Eye (tissue), 1 donor: ENCODE measurements around the gene MBP.

ENCODE experiments used
- DNase-seq: peaks from one replicate; pipeline ENCODE4 v3.0.0-alpha.2; 2015

MBP gene

DNA sequence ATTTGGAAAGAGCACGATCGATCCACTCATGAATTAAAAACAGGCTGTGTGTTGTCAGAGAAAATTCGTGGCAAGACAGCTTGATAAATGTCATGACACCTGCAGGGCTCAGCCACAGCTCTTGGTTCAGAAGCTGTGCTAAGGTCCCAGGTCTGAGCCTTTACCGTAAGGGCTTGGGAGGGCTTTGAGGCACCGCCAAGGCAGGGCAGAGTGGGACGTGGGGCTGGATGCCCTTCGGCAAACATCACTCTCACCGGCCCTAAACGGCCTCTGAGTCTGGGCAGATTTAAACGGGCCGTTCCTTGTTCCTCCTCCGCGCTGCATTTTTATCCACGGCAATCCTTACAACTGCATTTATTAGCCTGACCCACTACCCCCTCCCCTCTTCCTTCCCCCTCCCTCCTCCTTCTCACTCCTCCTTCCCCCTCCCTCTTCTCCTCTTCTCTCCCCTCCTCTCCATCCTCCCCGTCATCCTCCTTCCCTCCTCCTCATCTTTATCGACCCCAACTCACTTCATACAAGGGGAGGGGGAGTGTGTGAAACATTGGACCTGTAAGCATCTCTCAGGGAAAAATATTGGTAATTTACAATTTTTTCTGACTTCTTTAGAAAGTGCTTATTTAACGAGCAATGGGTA is 33.9 kb downstream of the MBP start:
- peak; percentile 48 for DNase-seq

DNA sequence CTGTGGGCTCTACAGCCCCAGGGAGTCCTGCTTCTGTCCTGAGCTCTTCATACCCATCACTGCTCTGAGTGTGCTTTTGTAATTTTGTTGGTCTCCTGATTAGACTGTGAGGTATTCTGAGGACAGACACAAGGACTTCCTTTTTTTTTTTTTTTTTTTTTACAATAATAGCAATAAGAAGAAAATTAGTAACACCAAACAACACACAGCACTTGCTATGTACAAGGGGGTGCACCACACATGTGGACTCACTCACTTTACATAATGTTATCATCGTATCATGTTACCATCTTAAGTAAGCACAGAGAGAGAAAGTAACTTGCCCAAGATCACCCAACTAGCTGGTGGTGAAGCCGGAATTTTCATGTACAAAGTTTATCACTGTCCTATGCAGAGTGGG is 34.6 kb downstream of the MBP start:
- no peak for DNase-seq

DNA sequence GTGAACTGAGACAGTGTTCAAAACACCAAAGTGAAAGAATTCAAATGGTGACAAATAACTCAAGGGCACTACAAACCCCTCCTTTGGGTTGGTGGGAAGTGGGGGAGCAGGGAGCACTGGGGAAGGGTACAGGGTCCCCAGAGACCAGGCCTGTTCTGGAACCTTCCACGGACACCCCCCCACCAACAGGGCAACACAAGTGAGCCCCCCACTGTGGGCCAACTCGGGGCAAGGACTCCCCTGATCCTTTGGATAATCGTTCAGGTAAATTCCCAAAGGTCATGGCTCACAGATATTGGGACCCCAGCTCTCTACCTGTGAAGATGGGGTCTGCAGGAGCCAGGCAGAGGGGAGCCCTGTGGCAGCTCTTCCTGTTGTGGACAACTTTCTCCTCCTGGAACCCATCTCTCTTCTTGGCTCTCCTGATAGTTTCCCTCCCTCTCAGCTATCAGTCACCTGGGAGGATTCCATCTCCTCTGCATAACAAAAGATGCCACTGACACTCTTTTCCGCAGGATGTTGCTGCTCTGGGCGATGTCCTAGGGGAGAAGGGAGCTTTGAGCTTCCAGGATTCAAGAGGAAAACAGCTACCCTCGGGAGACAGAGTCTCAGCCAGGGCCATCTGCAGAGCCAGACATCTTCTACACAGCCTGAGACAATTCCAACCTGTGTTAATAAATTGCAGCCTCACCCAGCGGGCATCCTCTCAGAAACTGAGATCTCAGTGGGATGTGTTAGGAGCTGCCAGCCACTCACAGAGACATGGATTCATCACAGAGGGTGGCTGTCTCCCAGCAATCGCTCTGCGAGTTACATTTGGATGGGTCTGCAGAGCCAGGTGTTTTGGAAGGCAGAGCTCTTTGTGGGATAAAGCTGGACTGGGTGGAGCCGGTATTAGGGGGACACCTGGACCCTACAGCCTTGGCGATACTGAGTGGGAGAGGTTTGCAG is 35.4 kb downstream of the MBP start:
- DNase-seq, result no peak

DNA sequence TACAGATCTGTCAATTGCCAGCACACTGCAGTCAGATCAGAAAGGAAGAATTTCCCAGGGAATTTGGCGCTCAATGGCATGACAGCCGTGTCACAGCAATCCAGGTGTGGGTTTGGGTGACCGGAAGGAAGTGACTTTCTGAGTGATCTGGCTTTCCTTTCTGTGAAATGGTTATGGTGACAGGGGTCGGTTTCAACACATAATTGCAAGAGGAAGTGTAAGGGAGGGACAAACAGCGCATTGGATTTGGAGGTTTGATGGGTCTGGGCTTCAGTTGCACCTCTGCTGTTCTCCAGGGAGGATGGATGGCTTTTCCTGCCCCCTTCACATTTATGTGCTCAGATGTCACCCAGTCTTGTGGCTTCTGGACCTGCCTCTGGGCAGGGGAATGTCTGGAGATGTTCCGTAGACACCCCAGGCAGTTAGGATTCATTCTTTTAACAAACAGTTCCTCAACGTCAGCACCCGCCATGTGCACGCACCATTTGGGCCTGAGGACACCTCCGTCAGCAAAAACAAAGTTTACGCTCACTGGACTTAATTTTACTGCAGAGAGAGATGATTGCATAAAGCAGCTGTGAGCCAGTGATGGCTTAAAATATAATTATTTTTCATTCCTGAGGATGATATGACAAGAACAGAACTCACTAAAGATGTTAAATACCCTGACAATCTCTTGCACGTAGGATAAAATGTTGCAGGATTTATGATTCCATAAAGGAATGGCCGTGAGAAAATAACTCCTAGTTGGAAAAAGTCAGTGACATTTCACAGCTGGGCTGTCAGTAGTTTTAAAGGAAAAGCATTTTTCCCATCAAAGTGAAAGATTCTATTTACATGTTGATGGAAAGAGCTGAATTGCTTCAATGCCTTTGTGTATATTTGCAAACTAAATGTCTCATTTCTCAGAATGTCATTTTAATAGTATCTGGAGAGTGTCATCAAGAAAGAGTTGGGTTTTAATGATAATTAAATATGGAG is 36.9 kb downstream of the MBP start:
- no peak for DNase-seq

DNA sequence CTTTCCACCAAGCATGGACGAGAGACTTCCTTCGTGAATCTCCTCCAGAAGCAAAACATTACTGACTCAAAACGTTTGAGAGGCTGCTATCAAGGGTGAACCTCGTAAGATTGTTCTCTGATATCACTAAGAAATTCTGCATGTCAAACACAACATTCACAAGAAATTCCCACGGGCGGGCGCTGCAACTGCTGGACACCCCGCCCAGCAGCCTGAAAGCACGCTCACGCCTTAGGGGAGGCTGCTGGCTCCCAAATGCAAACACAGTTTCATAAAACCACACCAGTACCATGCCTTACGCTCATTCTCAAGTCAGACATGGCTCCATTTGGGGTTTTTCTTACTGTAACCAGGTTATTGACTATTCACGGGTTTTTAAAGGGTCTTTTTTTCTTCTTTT is 39.0 kb downstream of the MBP start:
- no peak for DNase-seq

DNA sequence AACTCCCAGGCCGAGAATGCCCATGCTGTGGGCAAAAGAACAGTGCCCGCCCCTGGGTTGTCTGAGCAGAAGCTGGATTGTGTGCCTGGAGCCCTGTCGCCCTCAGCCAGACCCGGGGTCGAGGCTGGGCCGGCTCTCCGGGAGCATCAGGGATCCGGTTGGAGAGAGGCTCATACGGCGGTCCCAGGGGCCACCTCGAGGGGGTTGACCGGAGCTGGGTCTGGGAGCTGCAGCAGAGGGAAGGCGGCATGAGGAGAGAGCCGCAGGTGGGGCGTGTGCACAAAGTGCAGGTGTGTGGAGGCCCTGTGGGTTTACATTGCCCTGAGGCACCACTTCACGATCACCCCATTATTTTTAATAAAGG is 39.5 kb downstream of the MBP start:
- DNase-seq, result no peak

DNA sequence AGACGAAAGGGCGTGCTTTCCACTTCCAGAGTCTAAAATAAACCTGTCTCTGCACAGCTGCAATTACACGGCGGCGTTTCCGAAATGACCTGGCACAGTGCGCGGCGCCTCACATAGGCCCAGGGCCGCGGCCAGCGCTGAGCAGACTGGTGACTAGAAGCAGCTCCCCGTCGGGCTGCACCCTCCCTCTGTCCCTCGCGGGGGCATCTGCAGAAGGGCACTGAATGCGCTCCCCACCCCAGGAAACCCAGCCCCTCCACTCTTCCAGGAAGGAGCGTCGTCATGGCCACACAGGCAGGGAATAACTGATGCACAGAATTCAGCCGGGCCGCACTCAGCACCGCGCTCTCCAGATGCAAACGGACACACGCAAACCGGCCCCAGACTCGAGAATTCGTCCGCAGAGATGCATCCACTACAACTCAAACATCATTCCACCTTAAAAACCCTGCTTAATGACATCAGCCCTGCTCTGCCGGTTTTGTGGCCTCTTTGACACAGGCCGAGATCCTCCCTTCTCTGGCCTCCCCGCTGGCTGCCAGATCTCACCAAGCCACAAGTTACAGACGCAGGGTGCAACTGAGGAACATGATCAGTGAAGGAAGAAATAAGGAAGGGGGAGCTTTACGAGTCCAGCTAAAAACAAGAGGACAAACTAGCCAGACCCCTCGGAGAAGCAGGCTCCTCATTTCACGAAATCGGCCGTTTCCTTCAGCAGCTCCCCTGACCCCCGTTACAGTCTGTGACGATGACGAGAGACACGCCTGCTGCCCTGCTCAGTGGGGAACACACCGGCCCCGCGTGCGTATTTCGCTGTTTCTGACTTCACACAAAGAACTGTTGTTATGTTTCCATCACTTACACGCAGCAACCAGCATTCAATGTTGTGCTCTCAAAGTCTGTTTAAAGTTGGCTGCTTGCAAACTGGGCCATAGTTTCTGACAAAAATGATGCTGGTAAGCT is 40.2 kb downstream of the MBP start:
- DNase-seq, result no peak

DNA sequence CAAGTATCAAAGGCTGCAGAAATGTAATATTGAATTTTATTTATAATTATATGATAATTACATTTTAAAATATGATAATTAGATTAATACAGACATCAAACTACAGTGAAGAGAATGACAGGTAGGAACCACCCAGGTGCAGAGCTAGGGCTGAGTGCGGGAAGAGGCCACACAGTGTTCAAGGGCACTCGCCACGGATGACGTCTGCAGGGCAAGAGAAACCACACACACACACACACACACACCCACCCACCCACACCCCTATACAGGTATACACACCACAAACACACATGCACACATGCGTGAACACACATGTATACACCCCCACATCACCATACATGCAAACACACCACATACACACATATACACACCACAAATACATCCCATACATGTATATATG is 41.2 kb downstream of the MBP start:
- no peak for DNase-seq

DNA sequence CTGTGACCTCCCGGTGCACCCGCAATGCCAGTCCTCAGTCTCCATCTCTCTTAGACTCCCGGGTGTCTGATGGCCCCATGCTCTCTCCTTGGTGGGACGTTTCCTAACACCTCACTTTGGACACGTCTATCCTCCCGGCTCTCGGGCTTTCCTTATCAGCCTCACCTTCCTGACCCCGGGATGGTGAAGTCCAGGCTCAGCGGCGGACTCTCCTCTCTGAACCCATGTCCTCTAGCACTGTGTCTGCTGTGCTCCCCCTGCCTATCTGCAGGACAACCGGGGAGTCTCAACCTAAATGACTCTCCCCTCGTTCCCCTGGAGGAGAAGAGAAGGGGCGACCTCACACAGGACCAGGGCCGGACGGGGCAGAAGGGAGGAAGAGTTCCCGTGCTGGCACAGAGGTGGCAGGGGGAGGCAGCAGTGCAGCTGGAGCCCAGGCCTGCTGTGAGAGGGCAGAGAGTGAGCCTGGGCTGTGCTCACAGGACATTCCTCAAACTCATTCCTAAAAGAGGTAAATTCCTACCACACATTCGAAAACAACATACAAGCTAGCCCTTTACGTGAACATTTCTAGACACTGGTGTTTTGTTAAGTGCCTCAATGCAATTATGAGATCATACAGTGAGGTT is 41.9 kb downstream of the MBP start:
- DNase-seq, result no peak

DNA sequence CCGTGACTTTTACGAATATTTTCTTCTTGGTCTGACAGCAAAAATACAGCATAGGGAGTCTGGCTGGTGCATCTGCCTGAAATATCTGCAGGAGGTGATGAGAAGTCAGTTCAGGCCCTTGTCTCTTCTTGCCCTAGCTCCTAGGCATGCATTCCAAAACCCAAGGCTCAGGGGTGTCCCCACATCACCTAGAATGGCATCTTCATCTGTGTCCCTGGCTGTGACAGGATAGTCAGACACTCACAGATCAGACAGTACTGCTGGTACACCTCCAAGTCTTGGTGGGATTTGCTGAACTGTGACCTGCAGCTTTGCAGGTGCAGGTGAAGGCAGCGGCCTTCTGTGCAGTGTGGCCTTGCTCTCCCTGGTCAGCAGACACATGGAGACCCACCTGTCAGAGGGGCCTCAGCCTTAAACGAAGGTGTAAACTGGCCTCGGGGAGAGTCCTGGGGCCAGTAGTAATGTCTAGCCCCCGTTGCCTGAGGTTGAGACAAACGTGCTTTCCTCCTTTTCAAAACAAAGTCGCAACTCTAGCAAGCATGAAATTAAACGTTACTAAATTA is 42.8 kb downstream of the MBP start:
- no peak for DNase-seq

DNA sequence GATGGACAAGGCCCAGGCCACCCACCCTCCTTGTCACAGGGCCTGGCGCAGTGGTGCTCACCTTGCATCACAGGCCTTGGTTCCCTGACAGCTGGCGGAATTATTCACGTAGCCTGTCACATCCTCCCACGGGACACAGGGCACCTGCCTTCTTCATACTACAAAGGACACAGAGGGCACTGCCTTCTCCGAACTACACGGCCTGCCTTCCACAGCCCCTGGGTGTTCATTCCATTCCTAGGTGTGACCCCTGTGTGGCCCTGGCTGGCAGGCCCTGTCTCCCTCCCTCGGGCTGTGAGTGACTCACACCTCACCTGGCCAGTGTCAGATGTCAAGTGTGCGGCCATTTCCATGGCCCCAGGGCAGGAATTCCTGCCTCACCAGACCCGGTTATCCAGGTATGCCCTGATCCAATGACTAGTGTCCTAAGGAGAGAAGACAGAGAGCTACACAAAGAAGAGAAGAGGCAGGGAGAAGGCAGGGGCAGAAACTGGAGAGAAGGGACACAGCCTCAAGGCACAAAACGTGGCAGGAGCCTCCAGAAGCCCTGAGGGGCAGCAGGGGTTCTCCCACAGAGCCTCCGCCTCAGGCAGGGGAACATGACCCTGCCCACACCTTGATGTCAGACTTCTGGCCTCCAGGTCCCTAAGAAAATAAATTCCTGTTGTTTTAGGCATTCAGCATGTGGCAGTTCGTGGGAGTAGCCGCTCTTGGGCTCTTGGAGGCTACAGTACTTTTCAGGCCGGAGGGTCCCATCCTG is 43.4 kb downstream of the MBP start:
- no peak for DNase-seq

DNA sequence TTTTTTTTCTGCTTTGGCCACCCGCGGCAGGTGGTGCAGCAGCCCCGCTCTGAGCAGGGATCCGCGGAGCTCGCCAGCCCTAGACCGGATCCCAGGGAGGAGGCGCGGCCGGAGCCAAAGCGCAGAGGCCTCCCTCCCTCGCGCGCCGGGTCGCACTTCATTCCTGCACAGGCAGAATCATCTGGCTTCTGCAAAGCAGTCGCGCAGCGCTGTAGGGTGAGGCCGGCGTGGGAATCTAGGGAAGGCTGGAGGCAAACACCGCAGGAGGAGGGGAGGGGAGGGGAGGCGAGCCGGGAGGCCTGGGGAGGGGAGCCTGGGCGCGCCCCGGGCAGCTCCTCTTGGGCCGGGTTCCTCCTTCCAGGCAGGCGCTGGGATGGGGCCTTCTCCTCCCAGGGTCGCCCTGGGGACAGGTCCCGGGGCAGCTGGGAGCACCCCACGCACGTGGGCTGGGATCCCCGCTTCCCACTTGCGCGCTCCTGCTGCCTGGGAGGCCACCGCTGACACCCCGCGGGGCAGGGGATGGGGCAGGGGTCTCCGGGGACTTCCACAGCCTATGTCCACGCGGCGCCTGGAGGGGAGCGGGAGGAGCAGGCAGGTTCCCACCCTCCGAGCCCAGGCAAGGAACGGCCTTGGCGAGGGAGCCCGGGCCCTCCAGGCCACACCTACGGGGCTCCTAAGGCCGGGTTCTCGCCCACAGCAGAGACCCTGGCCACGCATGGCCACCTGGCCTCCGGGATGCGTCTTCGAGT is 45.0 kb downstream of the MBP start:
- DNase-seq, result peak; percentile 80

DNA sequence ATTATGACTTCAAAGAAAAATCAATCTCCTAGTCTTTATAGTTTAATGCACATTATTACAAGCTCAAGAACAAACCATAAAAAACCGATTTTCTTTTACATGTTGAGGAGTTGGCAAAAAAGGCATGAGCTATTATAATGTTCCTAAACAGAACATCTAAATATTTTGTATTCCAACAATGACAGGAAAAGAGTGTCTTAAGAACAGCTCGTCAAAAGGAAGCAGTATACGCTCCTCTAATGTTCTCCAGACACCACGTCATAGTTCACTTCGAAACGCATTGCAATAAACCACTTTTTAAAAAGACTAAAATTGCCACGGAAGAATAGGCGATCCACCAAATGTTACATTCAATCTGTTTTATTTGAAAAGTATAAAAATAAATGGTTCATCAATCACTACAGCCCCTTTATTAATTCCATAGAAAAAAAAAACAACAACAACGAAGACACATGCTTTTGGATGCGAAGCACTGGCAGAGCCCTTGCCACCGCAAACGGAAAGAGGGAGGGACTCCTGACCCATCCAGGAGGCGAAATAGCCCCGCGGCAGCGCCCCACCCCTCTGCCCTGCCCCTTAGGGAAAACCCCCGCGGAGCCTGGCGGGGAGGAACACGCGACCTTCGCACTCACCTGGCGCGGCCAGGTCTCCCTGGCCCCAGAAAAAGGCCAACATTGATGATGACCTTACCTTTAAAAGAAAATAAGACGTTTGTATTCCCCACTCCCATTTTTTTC is 45.8 kb downstream of the MBP start:
- DNase-seq, result peak; percentile 44

DNA sequence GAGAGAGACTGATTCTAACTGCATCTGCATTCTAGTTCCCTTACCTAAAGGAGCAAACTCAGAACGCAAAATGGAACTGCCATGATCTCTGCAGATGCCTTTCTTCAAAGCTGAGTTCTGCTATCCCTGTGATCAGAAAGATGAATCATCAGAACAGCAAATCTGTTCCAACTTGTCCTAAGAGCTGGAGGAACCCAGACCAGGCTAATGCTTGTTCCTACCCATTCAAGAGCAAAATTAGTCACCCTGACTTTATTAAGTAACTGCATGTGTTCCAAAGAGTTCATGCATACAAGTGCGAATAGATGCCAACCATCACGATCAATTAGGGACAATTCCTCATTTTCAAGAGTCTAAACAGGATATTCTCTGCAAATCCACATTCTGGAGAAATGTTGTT is 46.5 kb downstream of the MBP start:
- DNase-seq, result no peak

DNA sequence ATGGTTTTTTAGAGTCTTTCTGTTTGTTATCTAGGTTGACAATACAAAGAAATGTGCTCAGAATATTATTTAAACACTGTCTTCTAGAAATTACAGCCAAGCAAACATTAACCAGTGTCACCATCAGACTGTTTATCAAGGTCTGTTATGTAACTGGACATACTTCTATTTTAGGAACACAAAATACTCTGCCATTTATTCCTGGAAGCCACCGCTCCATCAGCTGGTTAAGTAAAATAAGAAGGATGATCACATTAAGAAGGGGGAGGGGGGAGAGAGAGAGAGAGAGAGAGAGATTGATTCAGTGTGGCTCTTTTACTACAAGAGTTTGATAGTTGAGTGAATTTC is 47.9 kb downstream of the MBP start:
- DNase-seq, result peak; percentile 39

DNA sequence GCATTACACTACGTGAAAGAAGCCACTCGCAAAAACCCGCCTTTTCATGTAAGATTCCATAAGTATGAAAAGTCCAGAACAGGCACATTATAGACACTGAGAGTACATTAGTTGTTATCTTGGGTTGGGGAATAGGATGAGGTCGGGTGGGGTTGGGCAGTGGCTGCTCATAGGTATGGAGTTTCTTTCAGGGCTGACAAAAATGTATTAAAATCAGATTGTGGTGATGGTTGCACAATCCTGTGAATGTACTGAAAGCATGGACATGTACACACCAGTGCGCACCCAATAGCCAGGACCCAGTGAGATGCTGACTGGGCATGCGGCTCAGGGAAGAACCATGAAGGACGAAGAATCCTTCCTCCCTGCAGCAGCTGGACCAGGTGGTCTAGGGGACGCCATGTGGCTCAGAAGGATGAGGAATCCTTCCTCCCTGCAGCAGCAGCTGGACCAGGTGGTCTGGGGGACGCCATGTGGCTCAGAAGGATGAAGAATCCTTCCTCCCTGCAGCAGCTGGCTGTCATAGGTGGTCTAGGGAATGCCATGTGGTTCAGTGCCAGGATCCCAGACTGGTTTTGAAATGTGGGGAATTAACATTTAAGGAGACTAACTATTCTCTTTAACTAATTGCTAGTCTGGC is 50.1 kb downstream of the MBP start:
- DNase-seq, result no peak

DNA sequence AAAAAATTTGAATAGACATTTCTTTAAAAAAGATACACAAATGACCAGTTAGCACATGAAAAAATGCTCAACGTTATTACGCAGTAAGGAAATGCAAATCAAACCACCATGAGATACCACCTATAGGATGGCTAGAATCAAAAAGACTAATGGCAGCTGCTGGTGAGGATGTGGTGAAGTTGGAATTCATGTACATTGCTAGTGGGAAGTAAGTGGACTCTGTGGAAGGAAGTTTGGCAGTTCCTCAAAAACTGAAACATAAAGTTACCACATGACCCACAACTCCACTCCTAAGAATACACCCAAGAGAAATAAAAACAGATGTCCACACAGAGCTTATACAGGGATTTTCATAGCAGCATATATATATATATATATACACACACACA is 51.2 kb downstream of the MBP start:
- DNase-seq, result no peak

DNA sequence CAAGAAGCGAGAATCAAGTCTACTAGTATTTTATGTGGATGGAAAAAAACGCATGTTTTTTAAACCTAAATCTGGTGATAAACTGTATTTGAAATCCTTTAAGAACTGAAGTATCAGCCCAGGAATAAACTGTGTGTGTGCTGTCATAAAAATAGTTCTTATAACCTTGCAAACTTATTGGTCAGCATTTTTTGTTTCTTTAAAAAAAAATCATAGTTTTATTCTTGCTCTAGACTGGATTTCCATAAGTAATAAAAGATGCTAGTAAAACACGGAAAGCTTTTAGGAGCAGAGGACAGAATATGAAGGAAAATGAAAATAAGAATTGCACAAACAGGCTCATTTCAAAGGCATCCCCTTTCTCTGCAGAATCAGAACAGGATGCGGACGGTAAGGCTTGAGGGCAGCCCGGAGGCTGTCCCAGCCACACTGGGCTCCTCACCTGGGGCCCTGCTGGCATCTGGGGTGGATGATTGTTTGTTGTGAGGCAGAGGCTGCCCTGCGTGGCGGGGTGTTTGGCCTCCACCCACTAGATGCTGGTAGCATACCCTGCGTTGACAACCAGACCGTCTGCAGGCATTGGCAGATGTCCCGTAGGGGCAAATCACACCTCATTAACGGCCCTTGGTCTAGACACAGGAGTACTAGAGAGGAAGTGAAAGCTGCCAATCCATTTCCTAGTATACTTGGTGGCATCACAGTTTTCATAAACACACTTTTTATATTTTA is 52.5 kb downstream of the MBP start:
- no peak for DNase-seq
